H54 (cell line): Measurements from ENCODE around the gene CRYGN.

Source experiments
- DNase-seq: peaks from one replicate; pipeline ENCODE4 v3.0.0; 2011; ENCODE audit warnings: low spot score, mixed read lengths; ENCODE audit not compliant: insufficient read length
- FAIRE-seq: peaks from 3 replicates; lab custom pipeline; 2011; peaks lifted over from hg19 to GRCh38; lab: Jason Lieb, UNC
- POLR2A ChIP-seq: IDR thresholded peaks from 2 replicates; pipeline ENCODE4 v1.6.1; 2011; ENCODE audit warnings: low read depth, mild to moderate bottlenecking, low read length

The CRYGN gene

DNA sequence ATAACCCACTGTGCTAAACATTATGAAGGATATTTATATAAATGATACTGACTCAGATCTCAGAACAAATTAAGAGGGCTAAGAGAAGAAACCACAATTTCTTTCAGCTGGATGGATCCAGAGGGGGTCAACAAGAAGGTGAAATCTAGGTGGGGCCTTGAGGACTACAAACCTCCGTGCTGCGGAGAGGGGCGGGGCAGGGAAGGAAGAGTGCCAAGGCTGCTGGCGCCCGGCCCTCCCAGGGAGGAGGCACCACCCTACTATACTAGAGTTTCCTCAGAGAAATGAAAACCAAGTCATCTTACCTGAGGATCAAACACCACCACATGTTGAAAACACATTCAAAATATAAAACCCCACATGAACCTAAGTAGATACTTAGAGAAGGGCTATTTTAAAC, 29.3 kb upstream of the CRYGN start:
- FAIRE-seq (no peak), DNase-seq (no peak)
- no peak for TF ChIP-seq POLR2A

DNA sequence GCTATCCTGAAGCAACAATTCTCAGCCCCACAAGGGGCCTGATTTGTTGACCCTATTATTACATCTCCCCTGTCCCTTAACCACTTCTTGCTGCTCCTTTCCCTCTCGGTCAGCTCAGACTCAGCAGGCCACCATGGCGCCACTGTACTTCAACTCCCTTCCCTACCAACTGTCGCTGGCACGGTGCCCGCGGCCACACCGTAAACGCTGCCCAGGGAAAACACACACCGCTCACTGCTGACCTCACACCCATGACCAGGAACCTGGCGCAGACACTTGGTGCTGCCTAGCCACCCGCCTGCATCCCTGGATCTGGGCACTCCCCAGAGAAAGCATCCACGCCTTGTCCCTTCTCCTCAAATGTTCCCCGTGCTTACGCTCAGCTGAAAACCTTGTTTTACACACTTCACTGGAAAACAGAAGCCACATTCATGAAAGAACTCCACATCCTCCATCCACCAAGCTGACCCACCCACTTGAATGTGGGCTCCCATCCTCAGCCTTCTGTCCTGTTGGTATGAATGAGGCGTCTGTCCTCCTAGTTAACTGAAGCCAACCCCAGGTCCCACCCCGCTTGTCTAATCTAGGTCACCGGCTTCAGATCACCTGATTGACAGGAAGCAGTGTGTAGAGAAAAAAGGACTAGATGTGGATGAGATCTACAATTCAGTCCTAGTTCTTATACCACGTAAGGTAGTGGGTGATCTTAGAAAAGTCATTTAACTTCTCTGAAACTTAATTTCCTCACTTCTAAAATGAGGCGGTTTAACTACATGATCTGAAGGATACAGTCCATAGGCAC, 28.5 kb upstream of the CRYGN start:
- no peak for TF ChIP-seq POLR2A
- DNase-seq (no peak), FAIRE-seq (no peak)

DNA sequence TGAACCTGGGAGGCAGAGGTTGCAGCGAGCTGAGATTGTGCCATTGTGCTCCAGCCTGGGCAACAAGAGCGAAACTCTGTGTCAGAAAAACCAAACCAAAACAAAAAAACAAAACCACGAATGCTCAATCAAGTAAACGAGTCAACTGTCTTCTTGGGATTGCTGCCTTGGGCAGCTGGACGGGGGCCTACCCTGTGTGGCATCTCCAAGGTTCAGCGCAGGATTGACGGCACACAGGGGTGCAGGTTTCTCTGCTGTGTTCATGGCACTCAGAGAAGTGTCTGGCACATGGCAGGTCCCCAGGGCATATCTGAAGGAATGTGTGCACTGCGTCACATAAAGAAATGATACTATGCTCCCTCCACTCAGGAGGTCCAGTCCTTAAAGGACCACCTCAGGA, 25.2 kb upstream of the CRYGN start:
- TF ChIP-seq POLR2A, result no peak
- FAIRE-seq (no peak), DNase-seq (no peak)

DNA sequence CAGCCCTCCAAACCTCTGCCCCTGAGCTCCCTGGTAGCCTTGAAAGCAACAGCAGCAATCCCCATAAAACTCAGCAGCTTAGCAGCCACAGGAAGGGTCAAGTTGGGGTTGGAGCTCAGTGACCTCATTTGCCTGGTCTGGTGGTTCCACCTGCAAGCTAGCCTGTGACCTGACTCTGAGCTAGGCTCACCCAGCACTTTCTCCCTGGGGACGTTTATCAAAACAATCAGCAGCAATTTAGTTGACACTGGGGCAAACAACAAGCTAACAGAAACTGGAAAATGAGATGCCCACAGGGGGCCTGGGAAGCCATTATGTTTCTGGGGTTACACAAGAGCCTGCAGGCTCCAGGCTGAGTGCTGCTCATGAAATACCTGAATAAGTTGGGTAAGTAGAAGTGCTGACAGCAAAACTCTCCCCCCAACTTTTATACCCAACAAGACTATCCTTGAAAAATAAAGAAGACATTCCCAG, 22.4 kb upstream of the CRYGN start:
- DNase-seq (no peak), FAIRE-seq (no peak)
- TF ChIP-seq POLR2A, result no peak

DNA sequence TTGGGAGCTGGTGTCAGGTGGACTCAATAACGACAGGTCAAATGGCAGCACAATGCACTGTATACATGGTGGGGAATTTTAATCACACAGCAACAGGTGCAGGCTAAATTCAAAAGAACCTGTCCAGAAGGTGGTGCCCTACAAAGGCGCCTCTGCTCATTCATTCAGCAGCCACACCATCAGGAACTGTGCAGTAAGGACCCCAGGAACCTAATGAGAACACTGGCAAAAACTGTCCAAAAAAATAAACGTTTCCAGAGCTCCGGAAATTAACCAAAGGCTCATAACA, 21.9 kb upstream of the CRYGN start:
- DNase-seq (no peak), FAIRE-seq (no peak)
- TF ChIP-seq POLR2A, result no peak

DNA sequence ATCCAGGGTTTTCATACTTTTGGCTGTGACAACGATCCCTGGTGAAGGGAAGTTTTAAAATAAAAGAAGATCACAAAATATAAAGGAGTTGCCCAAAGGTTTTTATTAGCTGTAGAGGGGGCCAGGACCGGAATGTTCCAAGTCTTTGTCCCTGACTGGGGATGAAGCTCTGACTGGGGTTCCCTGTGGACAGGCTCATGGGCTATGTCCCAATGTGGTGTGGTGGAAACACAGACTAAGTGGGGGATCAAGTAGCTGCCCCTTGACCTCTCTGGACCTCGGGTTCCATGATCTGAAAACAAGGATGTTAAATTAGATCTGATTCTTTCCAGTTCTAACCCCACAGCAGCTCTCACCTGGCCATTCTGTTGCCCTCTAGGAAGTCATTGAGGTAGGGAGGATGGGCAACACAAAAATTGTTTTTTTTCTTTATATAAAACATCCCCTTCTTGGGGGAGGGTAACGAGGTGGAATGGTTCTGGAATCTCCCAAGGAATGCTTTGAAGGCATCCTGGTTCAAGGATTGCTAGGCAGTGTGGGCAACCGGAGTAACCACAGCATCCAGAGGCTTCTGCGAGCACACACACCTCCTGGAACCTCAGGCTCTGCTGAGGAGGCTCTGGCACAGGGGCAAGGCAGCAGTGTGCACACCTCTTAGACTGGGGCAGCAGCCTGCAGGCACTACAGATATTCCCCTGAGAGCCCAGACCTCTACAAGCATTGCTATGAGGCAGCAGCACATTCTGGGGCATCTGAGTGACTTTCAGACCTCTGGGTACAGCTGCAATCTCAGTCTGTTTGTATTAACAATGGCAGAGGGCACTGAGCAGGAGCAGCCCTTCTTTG, 21.4 kb upstream of the CRYGN start:
- TF ChIP-seq POLR2A, result no peak
- DNase-seq (no peak), FAIRE-seq (no peak)

DNA sequence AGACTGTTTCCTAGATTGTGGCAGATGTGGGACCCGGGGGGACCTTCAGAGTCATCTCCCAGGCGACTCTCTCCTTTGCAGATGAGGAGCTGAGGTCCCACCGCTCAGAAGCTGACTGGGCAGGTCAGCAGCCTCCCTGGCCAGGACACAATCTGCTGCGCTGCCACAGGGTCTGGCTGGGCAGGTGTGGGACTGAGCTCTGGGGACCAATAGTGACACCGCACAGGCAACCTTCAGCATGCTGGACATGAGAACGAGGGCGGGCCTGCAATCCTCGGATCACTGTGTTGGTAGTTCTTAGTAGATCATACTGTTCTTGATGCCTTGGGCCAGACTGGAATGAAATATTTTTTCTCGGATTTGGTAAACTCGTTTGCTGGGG, 20.5 kb upstream of the CRYGN start:
- no peak for TF ChIP-seq POLR2A
- no peak for DNase-seq
- no peak for FAIRE-seq

DNA sequence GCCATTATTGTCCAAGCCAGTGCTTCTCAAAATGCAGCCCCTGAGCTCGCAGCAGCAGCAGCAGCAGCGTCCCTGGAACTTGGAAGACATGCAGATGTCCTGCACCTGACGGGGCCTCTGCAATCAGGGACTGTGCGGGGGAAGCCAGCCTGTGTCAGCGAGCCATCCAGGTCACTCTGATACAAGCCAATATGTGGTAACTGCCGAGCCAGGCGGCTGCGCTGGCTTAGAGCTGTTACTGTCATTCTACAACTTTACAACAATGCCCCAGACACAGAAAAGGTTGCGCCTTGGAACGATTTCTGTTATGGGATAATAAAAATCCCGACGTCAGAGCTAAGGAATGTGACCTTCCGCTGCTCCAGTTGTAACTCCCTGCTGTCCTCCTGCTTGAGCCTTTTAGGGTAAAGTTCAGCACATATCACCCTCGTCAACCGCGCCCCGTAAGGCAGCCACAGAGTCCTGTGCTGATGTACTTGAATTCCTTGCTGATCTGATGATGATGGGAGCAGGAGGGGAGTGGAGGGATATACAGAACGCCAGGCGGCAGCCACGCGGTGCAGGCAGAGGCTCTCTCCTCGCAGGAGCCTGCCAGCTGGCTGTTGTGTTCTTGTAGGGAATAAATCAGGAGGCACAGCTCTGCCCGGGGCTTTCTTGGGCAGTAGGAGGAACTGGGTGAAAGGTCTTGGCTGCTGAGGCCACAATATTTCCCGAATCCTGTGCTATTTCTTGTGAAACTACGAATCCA, 20.0 kb upstream of the CRYGN start:
- peak; percentile 77 for DNase-seq
- no peak for TF ChIP-seq POLR2A
- FAIRE-seq, result peak; percentile 60

DNA sequence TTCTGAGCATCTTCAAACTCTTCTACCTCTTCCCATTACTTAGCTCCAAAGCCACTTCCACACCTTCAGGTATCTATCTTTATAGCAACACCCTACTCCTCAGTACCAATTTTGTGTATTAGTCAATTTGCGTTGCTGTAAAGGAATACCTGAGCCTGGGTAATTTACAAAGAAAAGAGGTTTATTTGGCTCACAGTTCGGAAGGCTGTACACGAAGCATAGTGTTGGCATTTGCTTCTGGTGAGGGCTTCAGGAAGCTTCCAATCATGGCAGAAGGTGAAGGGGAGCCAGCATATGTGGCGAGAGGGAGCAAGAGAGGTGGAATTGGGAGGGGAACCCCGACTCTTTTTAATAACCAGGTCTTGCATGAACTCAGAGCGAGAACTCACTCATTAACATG, 17.6 kb upstream of the CRYGN start:
- no peak for TF ChIP-seq POLR2A
- no peak for FAIRE-seq
- DNase-seq, result no peak

DNA sequence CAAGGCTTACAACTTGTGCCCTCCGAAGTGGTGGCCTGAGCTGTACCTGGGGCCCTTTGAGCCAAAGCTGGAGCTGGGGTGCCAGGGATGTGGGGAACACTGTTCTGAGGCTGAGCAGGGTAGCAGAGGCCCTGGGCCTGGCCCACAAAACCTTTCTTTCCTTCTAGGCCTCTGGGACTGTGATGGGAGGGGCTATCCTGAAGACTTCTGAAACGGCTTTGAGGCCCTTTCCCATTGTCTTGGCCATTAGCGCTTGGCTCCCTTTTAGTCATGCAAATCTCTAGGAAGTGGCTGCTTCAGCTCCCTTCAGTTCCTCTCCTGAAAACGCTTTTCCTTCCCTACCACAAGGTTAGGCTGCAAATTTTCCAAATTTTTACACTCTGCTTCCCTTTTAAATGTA, 16.8 kb upstream of the CRYGN start:
- DNase-seq (no peak), FAIRE-seq (no peak)
- TF ChIP-seq POLR2A, result no peak

DNA sequence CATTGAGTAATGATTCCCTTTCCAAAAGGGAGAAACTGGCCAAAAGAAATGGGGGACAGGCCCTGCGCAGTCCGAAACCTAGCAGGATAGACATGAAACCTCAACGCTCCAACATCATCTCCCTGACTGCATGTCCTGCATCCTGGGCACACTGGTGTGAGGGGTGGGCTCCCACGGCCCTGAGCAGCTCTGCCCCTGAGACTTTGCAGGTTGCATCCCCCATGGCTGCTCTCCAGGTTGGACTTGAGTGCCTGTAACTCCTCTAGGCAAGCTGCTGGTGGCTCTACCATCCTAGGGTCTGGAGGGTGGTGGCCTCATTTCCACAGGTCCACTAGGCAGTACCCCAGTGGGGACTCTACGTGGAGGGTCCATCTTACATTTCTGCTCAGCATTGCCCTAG, 16.3 kb upstream of the CRYGN start:
- FAIRE-seq (no peak), DNase-seq (no peak)
- TF ChIP-seq POLR2A, result no peak

DNA sequence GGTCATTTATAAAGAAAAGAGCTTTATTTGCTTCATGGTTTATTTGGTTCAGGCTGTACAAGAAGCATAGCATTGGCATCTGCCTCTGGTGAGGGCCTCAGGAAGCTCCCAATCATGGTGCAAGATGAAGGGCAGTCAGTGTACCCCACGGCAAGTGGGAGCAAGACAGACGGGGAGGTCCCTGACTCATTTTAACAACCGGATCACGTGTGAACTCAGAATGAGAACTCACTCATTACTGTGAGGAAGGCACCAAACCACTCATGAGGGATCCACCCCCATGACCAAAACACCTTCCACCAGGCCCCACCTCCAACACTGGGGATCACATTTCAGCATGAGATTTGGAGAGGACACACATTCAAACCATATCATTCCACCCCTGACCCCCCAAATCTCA, 15.7 kb upstream of the CRYGN start:
- no peak for DNase-seq
- FAIRE-seq, result no peak
- TF ChIP-seq POLR2A, result no peak

DNA sequence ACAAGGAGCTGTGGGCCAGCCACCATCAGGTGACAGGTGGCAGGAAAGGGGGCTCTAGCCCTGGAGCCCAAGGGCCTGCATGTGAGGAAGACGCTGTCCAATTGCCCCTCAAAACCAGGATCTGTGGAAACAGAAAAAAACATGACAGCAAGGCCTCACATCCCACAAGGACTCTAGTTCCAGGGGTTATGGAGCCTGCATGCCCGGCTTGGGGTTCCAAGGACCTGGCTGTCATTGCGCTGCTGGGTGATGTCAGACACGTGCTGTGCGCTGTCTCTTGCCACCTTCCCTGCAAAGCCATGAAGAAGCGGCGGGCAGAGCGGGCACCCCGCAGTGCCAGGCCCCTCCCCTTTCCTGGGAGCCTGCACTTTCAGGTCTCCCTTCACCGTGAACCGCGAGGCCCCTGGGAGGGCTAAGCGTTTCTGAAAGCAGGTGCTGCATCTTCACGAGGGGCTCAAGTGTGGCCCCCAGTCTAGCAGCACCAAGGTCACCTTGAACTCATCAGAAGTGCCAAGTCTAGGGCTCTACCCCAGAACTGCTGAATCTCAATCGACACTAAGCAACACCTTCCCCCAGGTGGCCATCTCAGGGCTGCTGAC, 15.1 kb upstream of the CRYGN start:
- TF ChIP-seq POLR2A, result no peak
- FAIRE-seq, result no peak
- DNase-seq, result no peak

DNA sequence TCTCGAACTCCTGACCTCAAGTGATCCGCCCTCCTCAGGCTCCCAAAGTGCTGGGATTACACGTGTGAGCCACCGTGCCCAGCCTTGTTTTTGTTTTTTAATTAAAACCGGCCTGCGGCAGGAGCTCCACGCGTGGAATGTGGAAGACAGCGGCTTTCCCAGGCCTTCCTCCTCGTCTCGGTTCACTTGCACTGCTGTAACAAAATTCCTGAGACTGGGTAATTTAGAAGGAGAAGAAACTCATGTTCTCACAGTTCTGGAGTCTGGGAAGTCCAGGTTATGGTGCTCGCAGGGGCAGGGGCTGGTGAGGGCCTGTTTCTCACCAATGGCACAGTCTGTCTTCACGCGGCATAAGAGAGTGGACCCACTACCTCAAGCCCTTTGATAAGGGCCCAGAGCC, 14.4 kb upstream of the CRYGN start:
- DNase-seq (no peak), FAIRE-seq (no peak)
- no peak for TF ChIP-seq POLR2A
